Peyer's patch (tissue), 4 donors: ENCODE data around the gene TRIM47.

ENCODE experiments used
- POLR2A ChIP-seq, 2 donors: fragments of 450-650 bp; IDR thresholded peaks; one replicate each; pipeline ENCODE4 v1.5.1; 2017; ENCODE audit warnings: antibody characterized with exemption in 2 of 2, mild to moderate bottlenecking in 2 of 2, moderate library complexity in 2 of 2
- TF ChIP-seq, protein P1 (sequence below), 6 experiments: fragments of 450-650 bp in 4 of 6; fragments of 200-600 bp in 2 of 6; sonication (generic) in 1 of 6; IDR thresholded peaks; one replicate each; pipeline ENCODE4 v1.5.1; 2017 to 2019; ENCODE audit warnings: antibody characterized with exemption in 6 of 6, mild to moderate bottlenecking in 3 of 6, moderate library complexity in 1 of 6

DNA sequence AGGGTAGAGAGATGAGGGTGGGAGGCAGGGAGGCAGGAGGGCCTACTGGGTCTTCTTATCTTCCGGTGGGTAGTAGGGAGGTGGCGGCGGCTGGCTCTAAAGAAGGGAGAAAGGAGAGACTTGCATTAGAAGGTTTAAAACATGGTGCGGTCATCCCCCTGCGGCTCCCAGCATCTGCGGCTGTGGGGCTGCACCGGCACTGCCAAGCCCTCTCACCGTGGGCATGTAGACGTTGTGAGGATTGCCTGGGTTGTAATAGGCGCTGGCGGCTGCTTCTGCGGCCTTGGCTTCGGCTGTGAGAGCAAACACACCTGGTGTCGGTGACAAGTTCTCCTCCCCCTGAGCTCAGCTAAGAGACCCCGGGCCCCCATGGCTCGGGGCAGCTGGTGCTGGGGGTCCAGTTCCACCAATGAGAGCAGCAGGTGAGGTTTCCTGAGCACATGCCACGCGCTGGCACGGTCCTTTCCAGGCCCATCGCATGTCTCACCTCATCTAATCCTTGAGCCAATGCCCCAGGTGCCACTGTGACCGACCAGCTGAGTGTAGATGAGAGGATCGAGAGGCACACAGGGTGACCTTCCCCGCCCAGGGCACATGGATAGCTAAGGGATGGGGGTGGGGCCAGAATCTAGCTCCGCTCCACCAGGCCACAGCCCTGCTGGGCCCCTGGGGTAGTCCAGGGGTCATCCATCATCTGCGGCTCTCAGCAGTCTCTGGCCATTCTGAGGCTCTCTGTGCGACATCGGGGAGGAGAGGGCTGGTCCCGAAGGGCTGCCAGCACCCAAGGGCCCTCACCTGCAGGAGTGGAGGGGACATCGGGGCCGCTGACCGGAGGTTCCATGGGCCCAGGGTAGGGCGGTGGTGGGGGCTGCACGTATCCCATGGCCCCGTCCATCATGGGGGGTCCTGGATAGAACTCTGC lies 31.4 kb downstream of the TRIM47 start:
- no peak for TF ChIP-seq POLR2A (IDR thresholded peaks at IDR 0.05)
- TF ChIP-seq, protein P1, sequence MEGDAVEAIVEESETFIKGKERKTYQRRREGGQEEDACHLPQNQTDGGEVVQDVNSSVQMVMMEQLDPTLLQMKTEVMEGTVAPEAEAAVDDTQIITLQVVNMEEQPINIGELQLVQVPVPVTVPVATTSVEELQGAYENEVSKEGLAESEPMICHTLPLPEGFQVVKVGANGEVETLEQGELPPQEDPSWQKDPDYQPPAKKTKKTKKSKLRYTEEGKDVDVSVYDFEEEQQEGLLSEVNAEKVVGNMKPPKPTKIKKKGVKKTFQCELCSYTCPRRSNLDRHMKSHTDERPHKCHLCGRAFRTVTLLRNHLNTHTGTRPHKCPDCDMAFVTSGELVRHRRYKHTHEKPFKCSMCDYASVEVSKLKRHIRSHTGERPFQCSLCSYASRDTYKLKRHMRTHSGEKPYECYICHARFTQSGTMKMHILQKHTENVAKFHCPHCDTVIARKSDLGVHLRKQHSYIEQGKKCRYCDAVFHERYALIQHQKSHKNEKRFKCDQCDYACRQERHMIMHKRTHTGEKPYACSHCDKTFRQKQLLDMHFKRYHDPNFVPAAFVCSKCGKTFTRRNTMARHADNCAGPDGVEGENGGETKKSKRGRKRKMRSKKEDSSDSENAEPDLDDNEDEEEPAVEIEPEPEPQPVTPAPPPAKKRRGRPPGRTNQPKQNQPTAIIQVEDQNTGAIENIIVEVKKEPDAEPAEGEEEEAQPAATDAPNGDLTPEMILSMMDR (IDR thresholded peaks at IDR 0.05), result no peak
